ENCODE results near the gene PPP1R13B.

DNA sequence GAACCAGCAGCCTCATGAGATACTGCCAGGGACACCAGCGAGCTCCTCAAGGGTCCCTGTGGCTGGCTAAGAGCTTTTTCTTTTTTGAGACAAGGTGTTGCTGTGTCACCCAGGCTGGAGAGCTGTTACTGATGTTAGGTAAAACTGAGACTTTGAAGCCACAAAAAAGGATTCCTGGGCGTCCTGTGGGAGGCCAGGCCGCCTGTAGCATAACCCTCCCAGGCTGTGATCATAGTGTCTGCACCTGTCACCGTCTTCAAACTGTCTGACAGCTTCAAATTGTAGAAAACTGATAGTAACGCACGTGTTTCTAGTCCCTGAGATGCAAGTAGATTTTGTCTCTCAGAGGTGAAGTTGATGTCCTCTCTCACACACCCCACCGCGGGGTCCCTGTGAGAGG, 127.6 kb downstream of the PPP1R13B start:
- no peak for TF ChIP-seq CTCF (conservative IDR thresholded peaks at IDR 0.05; ENCODE audit: low read length)
- TF ChIP-seq EZH2phosphoT487 (IDR thresholded peaks at IDR 0.05; ENCODE audit: borderline replicate concordance, low read depth, low read length): no peak
